ENCODE results near the gene DPF1. TPM values are rescaled to one million over a fixed set of nuclear protein-coding genes. Genes with fewer than 3 reads are reported as not detected.

DPF1 gene
- total RNA-seq, 2 experiments from 2014 or later = 0.75 to 1.2 TPM

DNA sequence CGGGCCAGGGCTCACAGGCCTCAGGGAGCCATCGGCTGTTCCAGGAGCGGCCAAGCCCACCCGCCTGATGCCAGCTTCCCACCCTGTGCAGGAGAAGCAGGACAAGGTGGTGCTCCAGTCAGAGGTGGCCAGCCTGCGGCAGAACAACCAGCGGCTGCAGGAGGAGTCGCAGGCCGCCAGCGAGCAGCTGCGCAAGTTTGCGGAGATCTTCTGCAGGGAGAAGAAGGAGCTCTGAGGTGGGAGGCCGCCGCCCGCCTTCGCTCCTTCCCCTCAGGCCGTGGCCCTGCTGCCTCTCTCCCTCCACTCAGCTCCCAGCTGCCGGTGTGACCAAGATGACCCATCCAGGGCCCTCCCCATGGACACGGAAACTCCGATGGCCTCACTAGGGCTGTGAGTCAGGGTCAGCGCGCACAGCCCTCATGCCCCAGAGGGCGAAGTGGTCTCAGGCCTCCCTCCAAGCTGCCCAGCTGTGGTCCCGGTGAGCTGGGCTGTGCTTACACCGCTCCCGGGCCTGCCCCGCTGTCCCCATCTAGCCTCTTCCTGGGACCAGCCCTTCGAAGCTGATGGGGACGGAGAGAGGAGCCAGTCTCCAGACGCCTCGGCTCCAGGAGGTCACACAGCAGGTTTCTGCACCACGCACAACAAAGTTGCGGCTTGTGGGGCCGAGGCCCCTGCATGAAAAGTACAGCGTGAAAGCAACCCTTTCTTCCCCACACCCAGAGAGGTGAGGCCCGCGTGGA is 17.8 kb downstream of the DPF1 start:
- Mint-ChIP-seq H3K36me3 (peaks cover 11% of the 10 kb centered on the region), H3K27ac (no peak overlapping the region), H3K9me3 (no peaks in the 10 kb centered on the region), H3K4me3 (no peak overlapping the region), H3K4me1 (ENCODE audit: low read depth) (peaks cover 9% of the 10 kb centered on the region), H3K27me3 (peaks cover 24% of the 10 kb centered on the region)
- no peak for DNase-seq
- intact Hi-C loops (cut with micrococcal nuclease) = no loop called here
- ChIA-PET CTCF (no interaction called here), POLR2A (no interaction called here)

DNA sequence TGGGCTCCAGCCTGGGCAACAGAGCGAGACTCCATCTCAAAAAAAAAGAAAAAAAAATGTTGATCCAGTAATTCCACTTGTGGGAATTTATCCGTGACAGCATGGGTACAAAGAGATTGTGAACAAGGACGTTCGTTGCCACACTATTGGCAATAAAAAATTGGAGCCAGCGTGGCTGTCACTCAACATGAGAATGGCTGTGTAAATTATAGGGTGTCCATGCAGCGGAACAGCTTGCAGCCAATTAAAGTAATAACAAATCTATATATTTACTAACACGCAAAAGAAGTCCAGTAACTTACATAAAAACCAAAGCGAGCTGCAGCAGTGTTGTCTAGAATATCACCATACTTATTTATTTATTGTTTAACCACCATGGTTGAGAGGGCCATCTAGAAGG is 19.3 kb downstream of the DPF1 start:
- Mint-ChIP-seq H3K4me1 (ENCODE audit: low read depth) (peaks cover under 1% of the 10 kb centered on the region), H3K27ac (no peak overlapping the region), H3K9me3 (no peaks in the 10 kb centered on the region), H3K36me3 (peaks cover 11% of the 10 kb centered on the region), H3K27me3 (peaks cover 14% of the 10 kb centered on the region), H3K4me3 (no peak overlapping the region)
- intact Hi-C loops (cut with micrococcal nuclease) = no loop called here
- POLR2A ChIA-PET = no interaction called here
- CTCF ChIA-PET = no interaction called here
- DNase-seq = no peak

DNA sequence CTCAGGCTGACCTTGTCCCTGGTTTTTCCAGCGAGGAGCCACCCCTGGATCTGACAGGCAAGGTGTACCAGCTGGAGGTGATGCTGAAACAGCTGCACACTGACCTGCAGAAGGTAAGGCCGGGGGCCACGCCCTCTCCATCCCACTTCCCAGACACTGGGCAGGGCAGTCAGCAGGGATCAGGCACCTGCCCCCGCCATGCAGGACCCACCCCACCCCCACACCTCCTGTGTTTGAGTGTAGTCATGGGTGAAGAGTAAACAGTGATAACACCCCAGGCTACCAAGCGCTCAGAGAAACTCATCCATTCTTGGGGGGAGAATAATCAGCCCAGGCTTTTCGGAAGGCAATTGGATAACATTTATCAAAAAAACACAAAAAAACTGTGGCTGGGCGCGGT is 19.9 kb downstream of the DPF1 start:
- no peak overlapping the region for H3K27ac Mint-ChIP-seq
- peaks cover 8% of the 10 kb centered on the region for H3K27me3 Mint-ChIP-seq
- ChIA-PET CTCF (no interaction called here), POLR2A (no interaction called here)
- no peaks in the 10 kb centered on the region for H3K4me1 Mint-ChIP-seq (ENCODE audit: low read depth)
- no peaks in the 10 kb centered on the region for H3K9me3 Mint-ChIP-seq
- no peak overlapping the region for H3K4me3 Mint-ChIP-seq
- intact Hi-C loops (cut with micrococcal nuclease) = no loop called here
- H3K36me3 Mint-ChIP-seq = peaks cover 11% of the 10 kb centered on the region
- no peak for DNase-seq

DNA sequence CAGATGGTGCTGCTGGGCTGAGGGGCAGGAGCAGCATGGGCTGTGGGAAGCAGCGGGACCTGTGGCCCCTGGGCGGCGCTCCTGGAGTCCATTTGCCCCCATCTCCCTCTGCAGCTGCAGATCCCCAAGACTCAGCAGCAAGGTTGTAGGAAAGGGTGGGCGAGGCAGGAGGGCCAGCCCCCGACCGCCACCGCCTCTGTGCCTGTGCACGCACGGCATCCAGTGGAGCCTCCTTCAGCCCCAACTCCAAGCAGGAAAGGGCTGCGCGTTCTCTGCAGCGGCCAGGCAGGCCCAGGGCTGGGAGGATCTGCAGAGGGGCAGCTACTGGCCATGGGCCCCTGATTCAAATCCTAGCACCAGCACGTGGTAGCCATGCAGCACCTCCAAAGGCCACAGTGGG is 20.8 kb downstream of the DPF1 start:
- DNase-seq = no peak
- Mint-ChIP-seq H3K27me3 (peaks cover under 1% of the 10 kb centered on the region), H3K4me3 (no peak overlapping the region), H3K4me1 (ENCODE audit: low read depth) (no peaks in the 10 kb centered on the region), H3K36me3 (peaks cover 14% of the 10 kb centered on the region), H3K9me3 (no peaks in the 10 kb centered on the region), H3K27ac (no peak overlapping the region)
- ChIA-PET POLR2A (no interaction called here), CTCF (no interaction called here)
- intact Hi-C loops (cut with micrococcal nuclease) = no loop called here

DNA sequence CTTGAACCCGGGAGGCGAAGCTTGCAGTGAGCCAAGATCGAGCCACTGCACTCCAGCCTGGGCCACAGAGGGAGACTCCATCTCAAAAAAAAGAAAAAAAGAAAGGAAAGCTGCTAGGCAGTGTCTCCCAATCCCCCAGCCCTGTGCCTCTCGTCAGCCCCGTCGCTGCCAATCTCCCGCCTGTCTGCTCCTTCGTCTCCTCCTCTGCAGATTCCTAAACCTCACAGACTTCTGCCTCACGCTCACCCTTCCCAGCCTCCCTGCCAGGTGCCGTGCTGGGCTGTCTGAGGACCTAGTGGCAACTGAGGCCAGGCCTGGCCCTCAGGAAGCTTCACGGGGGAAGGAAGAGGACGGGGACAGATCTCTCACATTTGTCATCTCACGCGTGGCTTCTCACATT is 21.5 kb downstream of the DPF1 start:
- Mint-ChIP-seq H3K36me3 (peaks cover 14% of the 10 kb centered on the region), H3K9me3 (no peaks in the 10 kb centered on the region), H3K27ac (no peak overlapping the region), H3K4me3 (no peak overlapping the region), H3K4me1 (ENCODE audit: low read depth) (no peaks in the 10 kb centered on the region), H3K27me3 (no peaks in the 10 kb centered on the region)
- intact Hi-C loops (cut with micrococcal nuclease) = no loop called here
- DNase-seq = no peak
- POLR2A ChIA-PET = interaction anchor here (0.6 kb wide), 1 partner anchor 767 kb away, joined by 3 read pairs; no protein-coding TSS in a partner anchor
- CTCF ChIA-PET = no interaction called here

DNA sequence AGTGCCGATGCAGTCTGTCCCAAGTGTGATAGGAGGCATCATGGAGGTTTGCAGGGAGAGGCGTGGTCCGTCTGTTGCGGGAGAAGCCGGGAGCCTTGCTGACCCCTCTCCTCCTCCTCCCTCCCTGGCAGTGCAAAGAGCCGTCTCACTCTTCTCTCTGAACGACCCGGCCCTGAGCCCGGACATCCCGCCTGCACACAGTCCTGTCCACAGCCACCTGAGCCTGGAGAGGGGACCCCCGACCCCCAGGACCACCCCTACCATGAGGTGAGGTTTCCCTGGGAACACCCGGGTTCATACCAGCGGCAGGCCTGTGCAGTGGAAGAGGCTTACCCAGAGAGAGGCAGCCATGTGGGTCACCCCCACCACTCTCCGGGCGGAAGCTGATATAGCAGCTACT is 22.3 kb downstream of the DPF1 start:
- no peak overlapping the region for H3K4me3 Mint-ChIP-seq
- H3K27ac Mint-ChIP-seq = no peak overlapping the region
- no peaks in the 10 kb centered on the region for H3K27me3 Mint-ChIP-seq
- ChIA-PET POLR2A (no interaction called here), CTCF (no interaction called here)
- H3K4me1 Mint-ChIP-seq (ENCODE audit: low read depth) = no peaks in the 10 kb centered on the region
- intact Hi-C loops (cut with micrococcal nuclease) = no loop called here
- no peak for DNase-seq
- no peaks in the 10 kb centered on the region for H3K9me3 Mint-ChIP-seq
- peaks cover 13% of the 10 kb centered on the region for H3K36me3 Mint-ChIP-seq

DNA sequence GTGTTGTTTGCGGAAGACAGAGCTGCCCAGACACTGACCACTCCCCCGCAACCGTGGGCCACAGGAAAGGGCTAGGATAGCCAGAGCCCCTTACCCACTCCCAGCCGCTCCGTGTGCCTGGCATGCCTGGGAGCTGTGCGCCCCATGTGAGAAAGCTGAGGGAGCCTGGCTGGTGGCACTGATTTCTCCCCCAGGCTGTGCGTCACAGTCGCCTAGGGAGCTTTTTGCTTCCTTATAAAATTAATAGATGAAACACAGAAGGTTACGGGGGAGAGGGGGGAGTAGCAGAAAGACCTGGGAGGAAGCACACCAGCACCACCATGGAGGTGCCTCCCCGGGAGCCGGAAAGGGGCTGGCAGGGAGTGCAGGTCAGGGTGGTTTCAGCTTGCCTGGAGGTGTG is 24.7 kb downstream of the DPF1 start:
- H3K4me3 Mint-ChIP-seq = no peak overlapping the region
- H3K9me3 Mint-ChIP-seq = no peaks in the 10 kb centered on the region
- H3K4me1 Mint-ChIP-seq (ENCODE audit: low read depth) = no peaks in the 10 kb centered on the region
- POLR2A ChIA-PET = no interaction called here
- H3K27me3 Mint-ChIP-seq = no peaks in the 10 kb centered on the region
- H3K36me3 Mint-ChIP-seq = peaks cover 19% of the 10 kb centered on the region
- intact Hi-C loops (cut with micrococcal nuclease) = no loop called here
- no peak overlapping the region for H3K27ac Mint-ChIP-seq
- CTCF ChIA-PET = no interaction called here
- no peak for DNase-seq

DNA sequence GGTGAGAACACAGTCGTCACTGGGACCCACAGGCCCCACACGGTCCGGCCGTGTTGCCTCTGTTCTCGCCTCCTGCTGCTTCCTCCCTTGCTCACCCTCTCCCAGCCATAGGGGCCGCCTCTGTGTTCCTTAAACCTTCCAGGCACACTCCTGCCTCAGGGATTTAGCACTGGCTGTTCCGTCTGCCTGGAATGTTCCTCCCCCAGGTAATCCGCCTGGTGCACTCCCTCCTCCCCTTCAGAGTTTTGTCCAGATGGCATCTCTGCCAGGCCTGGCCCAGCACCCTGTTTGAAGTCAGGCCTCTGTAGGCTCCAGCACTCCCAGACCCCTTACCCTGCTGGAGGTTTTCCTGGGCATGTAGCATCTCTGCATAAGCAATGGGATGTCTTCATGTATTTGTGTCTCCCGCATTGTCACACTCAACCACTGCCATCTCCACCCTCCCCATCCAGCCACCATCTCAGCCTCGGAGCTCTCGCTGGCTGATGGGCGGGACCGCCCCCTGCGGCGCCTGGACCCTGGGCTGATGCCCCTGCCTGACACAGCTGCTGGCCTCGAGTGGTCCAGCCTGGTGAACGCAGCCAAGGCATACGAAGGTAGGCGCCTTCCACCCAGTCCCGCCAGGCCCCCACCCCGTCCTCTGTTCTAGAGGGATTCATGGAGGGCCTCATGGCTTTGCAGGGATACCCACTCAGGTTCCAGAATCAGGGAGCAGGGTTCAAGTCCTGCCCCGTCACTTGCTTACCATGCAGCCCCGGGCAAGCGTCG is 25.9 kb downstream of the DPF1 start:
- ChIA-PET CTCF (no interaction called here), POLR2A (no interaction called here)
- Mint-ChIP-seq H3K27ac (no peak overlapping the region), H3K9me3 (no peaks in the 10 kb centered on the region), H3K27me3 (no peaks in the 10 kb centered on the region), H3K4me1 (ENCODE audit: low read depth) (no peaks in the 10 kb centered on the region), H3K36me3 (peaks cover 19% of the 10 kb centered on the region), H3K4me3 (no peak overlapping the region)
- intact Hi-C loops (cut with micrococcal nuclease) = no loop called here
- no peak for DNase-seq

DNA sequence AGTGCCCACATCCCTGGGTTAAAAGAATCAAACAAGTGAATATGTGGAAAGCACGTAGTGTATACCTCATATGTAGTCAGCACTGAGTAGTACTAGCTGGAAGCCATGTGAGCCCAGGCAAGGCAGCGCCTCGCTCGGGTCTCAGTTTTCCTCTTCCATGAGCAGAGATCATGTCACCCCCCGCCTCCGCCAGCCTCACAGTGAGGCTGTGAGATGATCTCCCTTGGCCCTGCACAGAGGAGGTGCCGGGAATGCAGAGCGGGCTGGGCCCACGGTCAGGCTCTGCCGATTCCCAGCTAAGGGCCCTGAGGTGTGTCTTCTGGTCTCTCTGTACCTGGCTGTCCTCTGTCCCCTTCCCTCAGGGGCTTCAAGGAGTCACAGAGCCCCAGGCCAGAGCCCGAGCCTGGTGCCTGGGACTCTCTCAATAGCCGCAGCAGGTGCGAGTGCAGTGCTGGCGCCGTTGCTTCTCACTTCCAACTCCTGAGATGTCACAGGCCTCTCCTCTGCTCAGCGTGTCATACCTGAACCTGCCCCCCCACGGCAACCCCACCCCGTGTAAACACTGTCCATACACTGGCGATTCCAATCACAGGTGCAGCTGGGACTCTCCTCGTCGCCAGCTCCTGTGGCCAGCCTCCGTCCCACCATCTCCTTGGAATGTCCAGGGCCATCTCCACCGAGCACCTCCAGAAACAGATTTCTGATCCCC is 26.9 kb downstream of the DPF1 start:
- H3K27ac Mint-ChIP-seq = no peak overlapping the region
- no peaks in the 10 kb centered on the region for H3K27me3 Mint-ChIP-seq
- DNase-seq = no peak
- POLR2A ChIA-PET = no interaction called here
- H3K9me3 Mint-ChIP-seq = no peaks in the 10 kb centered on the region
- CTCF ChIA-PET = no interaction called here
- intact Hi-C loops (cut with micrococcal nuclease) = no loop called here
- H3K36me3 Mint-ChIP-seq = peaks cover 14% of the 10 kb centered on the region
- no peaks in the 10 kb centered on the region for H3K4me1 Mint-ChIP-seq (ENCODE audit: low read depth)
- H3K4me3 Mint-ChIP-seq = no peak overlapping the region

DNA sequence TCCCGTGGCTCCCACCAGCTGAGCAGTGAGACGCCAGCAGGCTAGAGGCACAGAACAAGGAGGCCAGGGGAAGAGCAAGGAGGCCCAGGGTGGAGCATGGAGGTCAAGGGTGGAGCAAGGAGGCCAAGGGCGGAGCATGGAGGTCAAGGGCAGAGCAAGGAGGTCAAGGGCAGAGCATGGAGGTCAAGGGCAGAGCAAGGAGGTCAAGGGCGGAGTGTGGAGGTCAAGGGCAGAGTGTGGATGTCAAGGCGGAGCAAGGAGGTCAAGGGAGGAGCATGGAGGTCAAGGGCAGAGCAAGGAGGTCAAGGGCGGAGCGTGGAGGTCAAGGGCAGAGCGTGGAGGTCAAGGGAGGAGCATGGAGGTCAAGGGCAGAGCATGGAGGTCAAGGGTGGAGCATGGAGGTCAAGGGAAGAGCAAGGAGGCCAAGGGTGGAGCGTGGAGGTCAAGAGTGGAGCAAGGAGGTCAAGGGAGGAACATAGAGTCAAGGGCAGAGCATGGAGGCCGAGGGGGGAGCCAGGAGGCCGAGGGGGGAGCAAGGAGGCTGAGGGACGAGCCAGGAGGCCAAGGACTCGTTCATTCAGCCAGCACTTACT is 27.7 kb downstream of the DPF1 start:
- H3K36me3 Mint-ChIP-seq = peaks cover 11% of the 10 kb centered on the region
- POLR2A ChIA-PET = no interaction called here
- no peak for DNase-seq
- H3K27me3 Mint-ChIP-seq = no peaks in the 10 kb centered on the region
- intact Hi-C loops (cut with micrococcal nuclease) = no loop called here
- H3K4me1 Mint-ChIP-seq (ENCODE audit: low read depth) = no peaks in the 10 kb centered on the region
- CTCF ChIA-PET = no interaction called here
- no peaks in the 10 kb centered on the region for H3K9me3 Mint-ChIP-seq
- H3K4me3 Mint-ChIP-seq = no peak overlapping the region
- no peak overlapping the region for H3K27ac Mint-ChIP-seq

DNA sequence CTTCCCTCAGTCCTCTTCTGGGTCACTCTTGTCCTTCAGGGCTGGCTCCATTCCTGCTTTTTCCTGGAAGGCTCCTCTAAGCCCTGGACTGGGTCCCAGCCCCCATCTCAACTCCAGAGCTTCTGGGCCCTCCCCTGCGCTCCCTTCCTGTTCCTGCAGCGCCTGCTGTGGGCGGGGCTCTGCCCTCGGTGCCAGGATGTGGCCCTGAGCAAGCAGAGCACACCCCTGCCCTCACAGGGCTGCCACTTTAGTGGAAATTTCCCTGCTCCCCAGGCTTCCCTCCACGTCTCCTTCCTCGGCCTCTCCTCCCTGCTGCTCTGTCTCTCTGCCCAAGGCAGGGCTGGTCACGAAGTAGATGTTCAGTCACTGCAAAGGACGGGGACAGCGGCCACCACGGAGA is 28.8 kb downstream of the DPF1 start:
- Mint-ChIP-seq H3K27me3 (no peaks in the 10 kb centered on the region), H3K4me1 (ENCODE audit: low read depth) (peaks cover under 1% of the 10 kb centered on the region), H3K9me3 (no peaks in the 10 kb centered on the region), H3K27ac (no peak overlapping the region), H3K4me3 (no peak overlapping the region), H3K36me3 (peaks cover 9% of the 10 kb centered on the region)
- intact Hi-C loops (cut with micrococcal nuclease) = no loop called here
- ChIA-PET CTCF (no interaction called here), POLR2A (no interaction called here)
- DNase-seq = no peak

DNA sequence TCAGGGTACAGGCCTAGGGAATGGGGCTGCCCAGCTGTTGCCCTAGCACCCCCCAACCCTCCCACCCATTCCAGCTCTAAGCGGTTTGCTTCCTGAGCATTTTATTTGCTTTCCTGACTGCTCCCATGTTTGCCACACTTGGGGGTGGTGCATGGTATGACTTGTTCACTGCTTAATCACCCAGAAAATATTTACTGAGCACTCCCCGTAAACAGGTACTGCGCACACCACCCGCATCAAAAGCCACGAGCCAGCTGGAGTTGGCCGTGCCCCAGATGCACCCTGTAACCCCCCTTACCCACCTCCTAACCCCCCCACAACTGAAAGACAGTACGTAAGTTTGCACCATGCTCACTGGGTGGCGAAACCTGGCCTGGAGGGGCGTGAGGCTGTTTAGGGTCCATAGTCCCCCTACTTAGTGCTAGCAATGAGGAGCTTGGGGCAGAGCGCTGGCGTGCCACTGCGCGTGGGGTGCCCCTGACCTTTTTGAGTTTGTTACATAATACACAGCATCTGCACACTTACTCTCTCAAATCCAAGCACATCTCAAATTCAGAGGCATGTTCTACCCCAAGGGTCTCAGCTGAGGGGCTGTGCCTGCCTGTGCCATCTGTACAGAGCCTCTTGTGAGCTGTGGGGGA is 29.8 kb downstream of the DPF1 start:
- peaks cover 6% of the 10 kb centered on the region for H3K4me1 Mint-ChIP-seq (ENCODE audit: low read depth)
- CTCF ChIA-PET = no interaction called here
- DNase-seq = no peak
- peaks cover 9% of the 10 kb centered on the region for H3K36me3 Mint-ChIP-seq
- intact Hi-C loops (cut with micrococcal nuclease) = no loop called here
- POLR2A ChIA-PET = no interaction called here
- no peaks in the 10 kb centered on the region for H3K27me3 Mint-ChIP-seq
- no peak overlapping the region for H3K4me3 Mint-ChIP-seq
- no peak overlapping the region for H3K27ac Mint-ChIP-seq
- no peaks in the 10 kb centered on the region for H3K9me3 Mint-ChIP-seq
